Kidney (tissue), 14 donors: ENCODE measurements around the gene PRKRA. TPM values are rescaled to one million over a fixed set of nuclear protein-coding genes. Genes with fewer than 3 reads are reported as not detected.

ENCODE experiments used
- DNase-seq, 5 donors: peaks; one replicate each; pipeline ENCODE4 v3.0.0-alpha.2; 2013 to 2020
- FAIRE-seq: peaks from 2 replicates; lab custom pipeline; 2012; peaks lifted over from hg19 to GRCh38; lab: Jason Lieb, UNC
- H3K27ac ChIP-seq, 2 donors: one replicate each; pipeline ENCODE4 v1.7.0; 2013; ENCODE audit warnings: low read depth in 2 of 2, low read length in 2 of 2, inconsistent platforms in 1 of 2
- H3K27me3 ChIP-seq: one replicate; pipeline ENCODE4 v1.7.1; 2013; ENCODE audit warnings: low read length, inconsistent platforms; ENCODE audit not compliant: control insufficient read depth, insufficient read depth
- H3K36me3 ChIP-seq, 3 donors: one replicate each; pipeline versions ENCODE4 v1.7.0 to v1.7.1; 2013; ENCODE audit warnings: low read length in 3 of 3, control low read depth in 1 of 3, inconsistent platforms in 1 of 3; ENCODE audit not compliant: insufficient read depth in 3 of 3, control insufficient read depth in 2 of 3
- H3K4me1 ChIP-seq, 3 donors: one replicate each; pipeline versions ENCODE4 v1.7.0 to v1.7.1; 2013; ENCODE audit warnings: low read length in 3 of 3, inconsistent platforms in 1 of 3, low read depth in 1 of 3; ENCODE audit not compliant: control insufficient read depth in 2 of 3, insufficient read depth in 2 of 3
- H3K4me3 ChIP-seq, 3 donors: one replicate each; pipeline versions ENCODE4 v1.7.0 to v1.8.1; 2013; ENCODE audit warnings: low read length in 3 of 3, control low read depth in 1 of 3, inconsistent platforms in 1 of 3
- H3K9ac ChIP-seq, 3 donors: one replicate each; pipeline versions ENCODE4 v1.7.0 to v1.7.1; 2013; ENCODE audit warnings: low read length in 3 of 3, control low read depth in 1 of 3, inconsistent platforms in 1 of 3
- H3K9me3 ChIP-seq, 3 donors: one replicate each; pipeline versions ENCODE4 v1.7.0 to v1.7.1; 2013; ENCODE audit warnings: low read length in 3 of 3, control low read depth in 1 of 3, inconsistent platforms in 1 of 3; ENCODE audit not compliant: control insufficient read depth in 2 of 3, insufficient read depth in 1 of 3
- CTCF ChIP-seq: IDR thresholded peaks from 3 replicates; pipeline ENCODE4 v1.5.1; 2012; ENCODE audit warnings: mild to moderate bottlenecking, moderate library complexity, borderline replicate concordance; ENCODE audit not compliant: insufficient read depth; ENCODE audit errors: extremely low read depth
- intact Hi-C: fragments of 100-400 bp; cut with DNase I; formaldehyde crosslinking; loops from one replicate; pipeline ENCODE4 v1.11.1; 2022
- polyA plus RNA-seq: library from polyadenylated mRNA; stranded (reverse); fragments of 350-450 nt; fragmentation: Illumina TruSeq; extraction: RNeasy Lipid Tissue Mini Kit (QIAGEN cat#74804); gene quantifications from one replicate; pipeline ENCODE4 v1.2.3, GENCODE V29; 2014; ENCODE audit warnings: low read depth, low replicate concordance; ENCODE audit not compliant: insufficient read depth
- total RNA-seq: library from RNA; stranded (reverse); fragmentation: NEBNext Ultra II Directional; extraction: Animal tissue kit (Norgen Biotek cat#: 25700); gene quantifications from one replicate; pipeline ENCODE4 v1.2.1, GENCODE V29; 2021
- donor health status: control.
- donor health status: control.
- donor health status: control.
- donor health status: control.
- donor health status: control.
- donor health status: DM: yes; HTN: yes; CAD: no.
- donor health status: Normal renal cell carcinoma (clear cell type).

Gene PRKRA
- total and polyA plus RNA-seq, 2 donors from 2014 or later: 42.6 to 43.0 TPM

- intact Hi-C loops: no loop called here
- no peak overlapping the region for H3K27ac ChIP-seq
- TF ChIP-seq CTCF: no peak
- H3K4me3 ChIP-seq: no peak overlapping the region
- DNase-seq (no peak), FAIRE-seq (no peak)
- H3K4me1 ChIP-seq: no peaks in the 10 kb centered on the region
- no peaks in the 10 kb centered on the region for H3K9me3 ChIP-seq
- H3K9ac ChIP-seq: no peak overlapping the region
- H3K27me3 ChIP-seq: no peaks in the 10 kb centered on the region
- H3K36me3 ChIP-seq: no peaks in the 10 kb centered on the region
Observed at GRCh38 chr2:178469219-178469849, 18.4 kb upstream of the PRKRA start.

- Histone ChIP-seq H3K4me1 (peaks cover 0 to 3% (median 0%) of the 10 kb centered on the region in 3 donors), H3K9me3 (no peaks in the 10 kb centered on the region), H3K9ac (no peak overlapping the region), H3K4me3 (no peak overlapping the region), H3K36me3 (no peaks in the 10 kb centered on the region), H3K27ac (no peak overlapping the region), H3K27me3 (no peaks in the 10 kb centered on the region)
- FAIRE-seq (no peak), DNase-seq (no peak)
- TF ChIP-seq CTCF: no peak
- intact Hi-C loops: no loop called here
Observed at GRCh38 chr2:178457390-178457886, 6.5 kb upstream of the PRKRA start.

GRCh38 chr2:178455947-178456346 lies 5.0 kb upstream of the PRKRA start:
- intact Hi-C loops: no loop called here
- no peak for FAIRE-seq
- no peak for TF ChIP-seq CTCF

More at GRCh38 chr2:178455947-178456346, 5.0 kb upstream of the PRKRA start:
- H3K4me3 ChIP-seq: no peak overlapping the region
- H3K27ac ChIP-seq: no peak overlapping the region
- H3K9me3 ChIP-seq: no peaks in the 10 kb centered on the region
- H3K9ac ChIP-seq: no peak overlapping the region
- no peaks in the 10 kb centered on the region for H3K27me3 ChIP-seq
- no peak for DNase-seq
- no peaks in the 10 kb centered on the region for H3K36me3 ChIP-seq
- H3K4me1 ChIP-seq: peaks cover 0 to 3% (median 0%) of the 10 kb centered on the region in 3 donors
